Activated B cell treated with CpG ODN at 0.5 μM for 24 hours (primary cell): Measurements from ENCODE around the gene CCDC30. TPM values are rescaled to one million over a fixed set of nuclear protein-coding genes. Genes with fewer than 3 reads are reported as not detected.
A peak's percentile ranks its signal among the peaks of the same experiment; 100 is the strongest.

ENCODE experiments used
- ATAC-seq: fragments of 200-7000 bp; cut with Tn5 transposase; one replicate; pipeline ENCODE4 v1.10.0; 2021; ENCODE audit warnings: low read depth, mild to moderate bottlenecking, moderate library complexity
- CTCF ChIA-PET: fragments of 350-600 bp; sonication (Branson Sonifier 250); formaldehyde crosslinking; loops from one replicate; lab custom pipeline; 2021; ENCODE audit warnings: antibody characterized with exemption; lab: Charles Lee
- POLR2A ChIA-PET: fragments of 350-600 bp; sonication (Branson Sonifier 250); formaldehyde crosslinking; loops from one replicate; lab custom pipeline; 2021; ENCODE audit warnings: antibody characterized with exemption; lab: Charles Lee
- DNase-seq: peaks from one replicate; pipeline ENCODE4 v3.0.0; 2022
- H3K27ac Mint-ChIP-seq: one replicate; pipeline ENCODE4 v1.8.0; 2020; ENCODE audit warnings: mixed read lengths
- H3K27me3 Mint-ChIP-seq: one replicate; pipeline ENCODE4 v1.8.0; 2021; ENCODE audit warnings: mixed read lengths
- H3K36me3 Mint-ChIP-seq: one replicate; pipeline ENCODE4 v1.8.0; 2021; ENCODE audit warnings: low read depth, mixed read lengths
- H3K4me1 Mint-ChIP-seq: one replicate; pipeline ENCODE4 v1.8.0; 2021; ENCODE audit warnings: mixed read lengths
- H3K4me3 Mint-ChIP-seq: one replicate; pipeline ENCODE4 v1.8.0; 2020; ENCODE audit warnings: mild to moderate bottlenecking, mixed read lengths
- H3K9me3 Mint-ChIP-seq: one replicate; pipeline ENCODE4 v1.8.0; 2020; ENCODE audit warnings: mixed read lengths
- CTCF ChIP-seq: fragments of 200-600 bp; IDR thresholded peaks from one replicate; pipeline ENCODE4 v1.8.0; 2022; ENCODE audit warnings: antibody characterized with exemption, mild to moderate bottlenecking
- intact Hi-C: fragments of 100-400 bp; cut with micrococcal nuclease; formaldehyde crosslinking; loops from one replicate; pipeline ENCODE4 v1.15.1; 2024
- total RNA-seq: library from RNA; stranded (reverse); gene quantifications from 2 replicates; pipeline ENCODE4 v1.2.3, GENCODE V29; 2022

The CCDC30 gene
- total RNA-seq, 1 donor from 2014 or later = 3.5 TPM

DNA sequence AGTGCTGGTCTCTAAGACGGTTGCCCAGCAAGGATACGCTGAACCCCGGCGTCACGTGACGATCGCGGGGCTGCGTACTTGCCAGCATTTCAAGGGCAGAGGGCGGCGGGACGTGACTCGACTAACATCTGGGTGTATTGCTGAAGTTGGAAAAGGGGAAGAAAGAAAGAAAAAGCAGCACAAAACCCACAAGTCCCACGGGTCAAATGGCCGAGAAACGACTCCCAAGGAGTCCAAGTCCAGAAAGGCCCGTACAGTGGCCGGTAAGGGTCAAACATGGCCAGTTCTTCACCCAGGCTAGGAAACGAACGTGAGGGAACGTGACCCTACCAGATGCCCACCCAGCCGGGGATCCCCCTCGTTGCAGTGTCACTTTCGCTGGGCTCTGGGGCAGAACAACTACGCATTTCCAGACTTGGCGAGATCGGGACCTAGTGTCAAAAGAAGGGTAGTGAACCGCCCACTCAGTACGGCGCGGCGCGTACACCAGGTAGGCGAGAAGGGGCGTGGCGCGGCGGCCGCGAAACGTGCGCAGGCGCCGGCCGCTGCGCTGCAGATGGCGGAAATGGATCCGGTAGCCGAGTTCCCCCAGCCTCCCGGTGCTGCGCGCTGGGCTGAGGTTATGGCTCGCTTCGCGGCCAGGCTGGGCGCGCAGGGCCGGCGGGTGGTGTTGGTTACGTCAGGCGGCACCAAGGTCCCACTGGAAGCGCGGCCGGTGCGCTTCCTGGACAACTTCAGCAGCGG is 6.9 kb upstream of the CCDC30 start, which contains the start of the genes PPCS and ZMYND12:
Gene PPCS (plus strand): TSS at position 534 of the 744 bp plus-strand sequence. CDS start 23 bp downstream, at position 557.
Gene ZMYND12 (minus strand): TSS at position 13 of the 744 bp plus-strand sequence. CDS start 25 bp downstream, outside the sequence.
- intact Hi-C loops = loop anchor here (1.0 to 10.0 kb wide), 7 partner anchors 121 to 1519 kb away; partner anchors contain the start of genes ATP6V0B, B4GALT2, C1orf50 and DPH2
- ATAC-seq (peak; percentile 86), DNase-seq (peak; percentile 91)
- no peaks in the 10 kb centered on the region for H3K27me3 Mint-ChIP-seq
- no peaks in the 10 kb centered on the region for H3K9me3 Mint-ChIP-seq
- ChIA-PET CTCF (no interaction called here), POLR2A (interaction anchor here (1.0 to 1.8 kb wide), 6 partner anchors 9 to 1476 kb away, joined by 3 to 15 read pairs (median 3); partner anchors contain the start of genes CTPS1 and YBX1)
- peaks cover 27% of the 10 kb centered on the region for H3K4me1 Mint-ChIP-seq
- H3K4me3 Mint-ChIP-seq = peak within 1 kb of the TSS; percentile 91
- no peak for TF ChIP-seq CTCF
- peaks cover 46% of the 10 kb centered on the region for H3K36me3 Mint-ChIP-seq
- H3K27ac Mint-ChIP-seq = peak within 1 kb of the TSS; percentile 98

DNA sequence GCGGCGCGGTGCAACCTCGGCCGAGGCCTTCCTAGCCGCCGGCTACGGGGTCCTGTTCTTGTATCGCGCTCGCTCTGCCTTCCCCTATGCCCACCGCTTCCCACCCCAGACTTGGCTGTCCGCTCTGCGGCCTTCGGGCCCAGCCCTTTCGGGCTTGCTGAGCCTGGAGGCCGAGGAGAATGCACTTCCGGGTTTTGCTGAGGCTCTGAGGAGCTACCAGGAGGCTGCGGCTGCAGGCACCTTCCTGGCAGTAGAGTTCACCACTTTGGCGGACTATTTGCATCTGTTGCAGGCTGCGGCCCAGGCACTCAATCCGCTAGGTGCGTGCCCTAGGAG is 6.4 kb upstream of the CCDC30 start:
- ChIA-PET POLR2A (interaction anchor here (0.6 to 1.8 kb wide), 9 partner anchors 9 to 1477 kb away, joined by 3 to 15 read pairs (median 3); partner anchors contain the start of genes C1orf50, CTPS1, P3H1 and PPIH), CTCF (no interaction called here)
- peak; percentile 43 for ATAC-seq

DNA sequence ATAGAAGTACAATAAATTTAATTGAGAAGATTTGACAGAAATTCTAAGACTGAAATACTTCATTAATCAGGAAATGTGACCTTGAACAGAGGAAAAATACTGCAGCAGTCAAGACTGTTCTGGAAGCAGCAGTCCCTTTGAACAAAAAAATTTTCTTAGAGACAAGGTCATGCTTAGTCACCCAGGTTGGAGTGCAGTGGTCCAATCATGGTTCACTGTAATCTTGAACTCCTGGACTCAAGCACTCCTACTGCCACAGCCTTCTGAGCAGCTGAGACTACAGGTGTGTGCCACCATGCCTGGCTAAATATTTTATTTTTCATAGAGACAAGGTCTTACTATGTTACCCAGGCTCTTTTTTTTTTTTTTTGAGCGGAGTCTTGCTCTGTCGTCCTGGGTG is 1.9 kb upstream of the CCDC30 start:
- no peak overlapping the region for H3K27ac Mint-ChIP-seq
- POLR2A ChIA-PET = interaction anchor here (0.7 kb wide), 1 partner anchor 1481 kb away, joined by 3 read pairs; the partner anchor contains the start of gene CTPS1
- H3K4me3 Mint-ChIP-seq = no peak overlapping the region
- intact Hi-C loops = no loop called here
- CTCF ChIA-PET = no interaction called here
- no peak for ATAC-seq
- TF ChIP-seq CTCF = no peak
- DNase-seq = no peak
- no peaks in the 10 kb centered on the region for H3K27me3 Mint-ChIP-seq
- no peaks in the 10 kb centered on the region for H3K9me3 Mint-ChIP-seq
- H3K4me1 Mint-ChIP-seq = peaks cover 45% of the 10 kb centered on the region
- H3K36me3 Mint-ChIP-seq = peaks cover 50% of the 10 kb centered on the region

More for the DNA sequence above, 6.4 kb upstream of the CCDC30 start:
- H3K36me3 Mint-ChIP-seq = peaks cover 49% of the 10 kb centered on the region
- TF ChIP-seq CTCF = no peak
- no peaks in the 10 kb centered on the region for H3K27me3 Mint-ChIP-seq
- H3K4me3 Mint-ChIP-seq = peak overlapping the region; percentile 91
- no peaks in the 10 kb centered on the region for H3K9me3 Mint-ChIP-seq
- intact Hi-C loops = loop anchor here (1.0 to 10.0 kb wide), 7 partner anchors 121 to 1518 kb away; partner anchors contain the start of genes ATP6V0B, B4GALT2, C1orf50 and DPH2
- peaks cover 30% of the 10 kb centered on the region for H3K4me1 Mint-ChIP-seq
- DNase-seq = no peak
- peak overlapping the region; percentile 98 for H3K27ac Mint-ChIP-seq

DNA sequence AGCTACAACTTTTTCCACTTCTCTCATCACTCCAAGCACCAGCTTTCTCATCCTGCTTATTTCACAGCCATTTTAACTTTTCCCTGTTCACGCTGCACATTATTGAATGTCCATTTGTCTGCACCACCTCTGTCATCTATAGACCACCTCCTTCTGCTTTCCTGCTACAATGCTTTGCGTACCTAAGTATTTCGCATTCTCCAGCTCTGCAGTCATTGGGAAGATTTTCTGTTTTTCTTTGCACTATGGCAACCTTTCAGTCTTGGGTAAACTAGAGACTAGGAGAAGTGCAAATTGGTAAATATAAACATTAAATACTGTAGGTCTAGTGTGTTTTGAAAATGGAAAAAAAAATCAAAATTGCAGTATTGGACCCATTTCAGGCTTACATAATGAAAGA is 835 bp downstream of the CCDC30 start:
- peak overlapping the region; percentile 88 for H3K4me3 Mint-ChIP-seq
- peaks cover 28% of the 10 kb centered on the region for H3K36me3 Mint-ChIP-seq
- no peaks in the 10 kb centered on the region for H3K27me3 Mint-ChIP-seq
- TF ChIP-seq CTCF = no peak
- no peak overlapping the region for H3K27ac Mint-ChIP-seq
- ChIA-PET POLR2A (interaction anchor here (0.6 to 1.7 kb wide), 2 partner anchors 218 to 358 kb away, joined by 4 to 9 read pairs; partner anchors contain the start of gene YBX1), CTCF (no interaction called here)
- intact Hi-C loops = loop anchor here (1.0 to 2.0 kb wide), 3 partner anchors 9 to 708 kb away; partner anchors contain the start of genes CFAP57, EBNA1BP2 and YBX1
- H3K9me3 Mint-ChIP-seq = no peaks in the 10 kb centered on the region
- H3K4me1 Mint-ChIP-seq = peaks cover 25% of the 10 kb centered on the region
- no peak for ATAC-seq
- DNase-seq = no peak

- DNase-seq (no peak), ATAC-seq (no peak)
- ChIA-PET POLR2A (interaction anchor here (0.6 kb wide), 1 partner anchor 300 kb away, joined by 4 read pairs; no protein-coding TSS in a partner anchor), CTCF (no interaction called here)
- H3K36me3 Mint-ChIP-seq = peaks cover 10% of the 10 kb centered on the region
- H3K4me1 Mint-ChIP-seq = peaks cover 23% of the 10 kb centered on the region
- no peak for TF ChIP-seq CTCF
- no peaks in the 10 kb centered on the region for H3K9me3 Mint-ChIP-seq
- H3K27me3 Mint-ChIP-seq = no peaks in the 10 kb centered on the region
- intact Hi-C loops = no loop called here
- H3K27ac Mint-ChIP-seq = no peak overlapping the region
- no peak overlapping the region for H3K4me3 Mint-ChIP-seq
Observed at GRCh38 chr1:42466030-42466429, 2.9 kb downstream of the CCDC30 start.
